G401.6 (cell line): Measurements from ENCODE around the gene SALL2.
A peak's percentile ranks its signal among the peaks of the same experiment; 100 is the strongest.

Source experiments
- FAIRE-seq: peaks from 2 replicates; lab custom pipeline; 2012; peaks lifted over from hg19 to GRCh38; lab: Jason Lieb, UNC

SALL2 gene

GRCh38 chr14:21476925-21477681 is 49.0 kb downstream of the SALL2 start, which contains the start of the genes RAB2B and TOX4:
RAB2B (minus strand) TSS chr14:21476959; CDS start chr14:21476872, 87 bp downstream.
TOX4 (plus strand) TSS chr14:21477195; CDS start chr14:21477279, 84 bp downstream.
- FAIRE-seq, result peak; percentile 96

GRCh38 chr14:21476523-21476924 is 49.6 kb downstream of the SALL2 start:
- no peak for FAIRE-seq

GRCh38 chr14:21475767-21476522 is 50.2 kb downstream of the SALL2 start:
- peak; percentile 76 for FAIRE-seq
